Measurements from ENCODE around the gene PRR33.
A peak's percentile ranks its signal among the peaks of the same experiment; 100 is the strongest.
"Not testable (repeated sequence)": the region's sequence is repeated elsewhere in the genome, so short reads cannot be mapped to it uniquely, and the experiment has no call there.

PRR33 gene

GRCh38 chr11:1891831-1892115 lies at the start of gene PRR33:
Gene PRR33 (minus strand): TSS chr11:1891895. CDS start chr11:1890584, 1,311 bp downstream.
- no peak for DNase-seq (ENCODE audit: low spot score in 2 of 2)
- H3K4me3 Mint-ChIP-seq, result peak within 1 kb of the TSS; percentile 11
- H3K9me3 Mint-ChIP-seq, result no peaks in the 10 kb centered on the region
- H3K4me1 Mint-ChIP-seq, result peaks cover 20% of the 10 kb centered on the region
- no peak within 1 kb of the TSS for H3K27ac Mint-ChIP-seq
- ATAC-seq, result no peak
- no peaks in the 10 kb centered on the region for H3K36me3 Mint-ChIP-seq

- not testable (repeated sequence) for H3K9me3 Mint-ChIP-seq; ATAC-seq; H3K36me3 Mint-ChIP-seq; H3K4me3 Mint-ChIP-seq; DNase-seq (ENCODE audit: low spot score in 2 of 2)
- Mint-ChIP-seq H3K4me1 (peaks cover 16% of the 10 kb centered on the region), H3K27ac (peak overlapping the region; percentile 90)
These were observed 48.1 kb upstream of the PRR33 start for GRCh38 chr11:1939788-1940187.

GRCh38 chr11:1939006-1939625 lies 47.4 kb upstream of the PRR33 start:
- Mint-ChIP-seq H3K27ac (peak overlapping the region; percentile 90), H3K4me1 (peaks cover 16% of the 10 kb centered on the region), H3K9me3 (no peaks in the 10 kb centered on the region), H3K36me3 (no peaks in the 10 kb centered on the region), H3K4me3 (no peak overlapping the region)
- ATAC-seq, result no peak
- DNase-seq (ENCODE audit: low spot score in 2 of 2), result peak in 1 of 2 donors; percentile 1

GRCh38 chr11:1938343-1939005 lies 46.8 kb upstream of the PRR33 start:
- ATAC-seq (no peak), DNase-seq (ENCODE audit: low spot score in 2 of 2) (no peak)
- no peak overlapping the region for H3K27ac Mint-ChIP-seq
- no peaks in the 10 kb centered on the region for H3K36me3 Mint-ChIP-seq
- no peak overlapping the region for H3K4me3 Mint-ChIP-seq
- peaks cover 16% of the 10 kb centered on the region for H3K4me1 Mint-ChIP-seq
- H3K9me3 Mint-ChIP-seq, result no peaks in the 10 kb centered on the region

GRCh38 chr11:1937616-1938342 lies 46.1 kb upstream of the PRR33 start:
- H3K36me3 Mint-ChIP-seq, result no peaks in the 10 kb centered on the region
- H3K9me3 Mint-ChIP-seq, result no peaks in the 10 kb centered on the region
- H3K27ac Mint-ChIP-seq, result no peak overlapping the region
- DNase-seq (ENCODE audit: low spot score in 2 of 2) (no peak), ATAC-seq (no peak)
- H3K4me1 Mint-ChIP-seq, result peaks cover 16% of the 10 kb centered on the region
- no peak overlapping the region for H3K4me3 Mint-ChIP-seq

- Mint-ChIP-seq H3K4me1 (peaks cover 16% of the 10 kb centered on the region), H3K36me3 (no peaks in the 10 kb centered on the region), H3K9me3 (no peaks in the 10 kb centered on the region), H3K27ac (no peak overlapping the region), H3K4me3 (no peak overlapping the region)
- no peak for DNase-seq (ENCODE audit: low spot score in 2 of 2)
- no peak for ATAC-seq
These were observed 45.3 kb upstream of the PRR33 start for GRCh38 chr11:1936781-1937615.

GRCh38 chr11:1936072-1936780 lies 44.5 kb upstream of the PRR33 start:
- no peaks in the 10 kb centered on the region for H3K9me3 Mint-ChIP-seq

GRCh38 chr11:1935156-1936071 lies 43.7 kb upstream of the PRR33 start:
- ATAC-seq (no peak), DNase-seq (ENCODE audit: low spot score in 2 of 2) (no peak)
- Mint-ChIP-seq H3K4me1 (peaks cover 18% of the 10 kb centered on the region), H3K36me3 (no peaks in the 10 kb centered on the region), H3K4me3 (no peak overlapping the region), H3K9me3 (no peaks in the 10 kb centered on the region), H3K27ac (no peak overlapping the region)

More at GRCh38 chr11:1936072-1936780, 44.5 kb upstream of the PRR33 start:
- no peaks in the 10 kb centered on the region for H3K36me3 Mint-ChIP-seq
- no peak overlapping the region for H3K27ac Mint-ChIP-seq
- DNase-seq (ENCODE audit: low spot score in 2 of 2), result no peak
- no peak overlapping the region for H3K4me3 Mint-ChIP-seq
- no peak for ATAC-seq
- H3K4me1 Mint-ChIP-seq, result peaks cover 16% of the 10 kb centered on the region

- DNase-seq (ENCODE audit: low spot score in 2 of 2), result no peak
- Mint-ChIP-seq H3K36me3 (no peaks in the 10 kb centered on the region), H3K4me3 (no peak overlapping the region), H3K9me3 (no peaks in the 10 kb centered on the region), H3K27ac (no peak overlapping the region), H3K4me1 (peaks cover 17% of the 10 kb centered on the region)
- ATAC-seq, result no peak
These were observed 42.9 kb upstream of the PRR33 start for GRCh38 chr11:1934335-1935155.

- Mint-ChIP-seq H3K27ac (no peak overlapping the region), H3K9me3 (no peaks in the 10 kb centered on the region), H3K4me1 (peaks cover 12% of the 10 kb centered on the region), H3K36me3 (no peaks in the 10 kb centered on the region), H3K4me3 (no peak overlapping the region)
- no peak for ATAC-seq
- DNase-seq (ENCODE audit: low spot score in 2 of 2), result no peak
These were observed 42.0 kb upstream of the PRR33 start for GRCh38 chr11:1933416-1934334.

GRCh38 chr11:1932681-1933080 lies 41.0 kb upstream of the PRR33 start:
- Mint-ChIP-seq H3K27ac (no peak overlapping the region), H3K4me1 (peaks cover 12% of the 10 kb centered on the region), H3K9me3 (no peaks in the 10 kb centered on the region), H3K4me3 (no peak overlapping the region), H3K36me3 (no peaks in the 10 kb centered on the region)
- no peak for DNase-seq (ENCODE audit: low spot score in 2 of 2)
- no peak for ATAC-seq

GRCh38 chr11:1932105-1932480 lies 40.4 kb upstream of the PRR33 start:
- Mint-ChIP-seq H3K9me3 (no peaks in the 10 kb centered on the region), H3K36me3 (no peaks in the 10 kb centered on the region)

More at GRCh38 chr11:1932105-1932480, 40.4 kb upstream of the PRR33 start:
- Mint-ChIP-seq H3K27ac (no peak overlapping the region), H3K4me1 (peaks cover 12% of the 10 kb centered on the region), H3K4me3 (no peak overlapping the region)
- DNase-seq (ENCODE audit: low spot score in 2 of 2) (no peak), ATAC-seq (no peak)

Data from stimulated activated effector memory CD8-positive, alpha-beta T cell treated with anti-CD3 and anti-CD28 coated beads, Interleukin-12 subunit alpha, Interleukin-12 subunit beta, amount 100 ng/mL, for 72 hours (primary cell).